HepG2 (cell line): ENCODE measurements around the gene NCOA3. TPM values are rescaled to one million over a fixed set of nuclear protein-coding genes. Genes with fewer than 3 reads are reported as not detected.

ENCODE experiments used
- ARID5B ChIP-seq: IDR thresholded peaks from 2 replicates; pipeline ENCODE4 v1.4.0; 2020; ENCODE audit warnings: mild to moderate bottlenecking, missing genetic modification reagents
- ASH2L ChIP-seq: fragments of 300-600, 200-600 bp; sonication (generic); IDR thresholded peaks from 2 replicates; pipeline ENCODE4 v1.7.0; 2017; ENCODE audit warnings: low read depth, mild to moderate bottlenecking, moderate library complexity, mixed read lengths, low read length; ENCODE audit not compliant: insufficient read length
- JUN ChIP-seq: sonication (generic); formaldehyde crosslinking; IDR thresholded peaks from 2 replicates; pipeline ENCODE4 v1.4.0; 2020; ENCODE audit warnings: mild to moderate bottlenecking, missing genetic modification reagents
- NCOA2 ChIP-seq: sonication (generic); formaldehyde crosslinking; IDR thresholded peaks from 2 replicates; pipeline ENCODE4 v1.8.0; 2022; ENCODE audit warnings: inconsistent platforms
- NR2F6 ChIP-seq, 2 experiments: IDR thresholded peaks; 2 replicates each; pipeline ENCODE4 v1.6.1; 2016; ENCODE audit warnings: antibody characterized with exemption in 1 of 2, mild to moderate bottlenecking in 1 of 2
- RARA ChIP-seq: IDR thresholded peaks from 2 replicates; pipeline ENCODE4 v1.6.1; 2016; ENCODE audit warnings: missing genetic modification reagents, missing compliant biosample characterization
- REPIN1 ChIP-seq: sonication (generic); formaldehyde crosslinking; IDR thresholded peaks from 2 replicates; pipeline ENCODE4 v1.8.0; 2022; ENCODE audit warnings: missing genetic modification reagents, low read depth, mild to moderate bottlenecking, borderline replicate concordance
- TP53 ChIP-seq: sonication (generic); formaldehyde crosslinking; conservative IDR thresholded peaks from 2 replicates; pipeline ENCODE4 v1.4.0; 2020; ENCODE audit warnings: missing genetic modification reagents
- ZBTB10 ChIP-seq: sonication (generic); formaldehyde crosslinking; IDR thresholded peaks from 2 replicates; pipeline ENCODE4 v1.4.0; 2020; ENCODE audit warnings: missing genetic modification reagents, borderline replicate concordance
- ZFP62 ChIP-seq: sonication (generic); formaldehyde crosslinking; IDR thresholded peaks from 2 replicates; pipeline ENCODE4 v1.4.0; 2020; ENCODE audit warnings: missing genetic modification reagents
- ZFY ChIP-seq: sonication (generic); formaldehyde crosslinking; IDR thresholded peaks from 2 replicates; pipeline ENCODE4 v1.4.0; 2020; ENCODE audit warnings: missing genetic modification reagents
- ZNF225 ChIP-seq: sonication (generic); formaldehyde crosslinking; IDR thresholded peaks from 2 replicates; pipeline ENCODE4 v1.4.0; 2020; ENCODE audit warnings: mild to moderate bottlenecking, missing genetic modification reagents
- ZNF496 ChIP-seq: sonication (generic); formaldehyde crosslinking; IDR thresholded peaks from 2 replicates; pipeline ENCODE4 v1.8.1; 2023; ENCODE audit warnings: mild to moderate bottlenecking, moderate library complexity, missing genetic modification reagents; ENCODE audit not compliant: insufficient replicate concordance
- ZNF503 ChIP-seq: sonication (generic); formaldehyde crosslinking; IDR thresholded peaks from 2 replicates; pipeline ENCODE4 v1.4.0; 2020; ENCODE audit warnings: missing genetic modification reagents
- ZNF530 ChIP-seq: sonication (generic); formaldehyde crosslinking; IDR thresholded peaks from 2 replicates; pipeline ENCODE4 v1.5.0; 2020; ENCODE audit warnings: low read depth, mild to moderate bottlenecking, missing genetic modification reagents
- ZNF614 ChIP-seq: IDR thresholded peaks from 2 replicates; pipeline ENCODE4 v1.6.1; 2018; ENCODE audit warnings: missing biosample characterization, missing genetic modification reagents, inconsistent platforms, borderline replicate concordance
- ZNF674 ChIP-seq: sonication (generic); formaldehyde crosslinking; IDR thresholded peaks from 2 replicates; pipeline ENCODE4 v1.5.0; 2020; ENCODE audit warnings: low read depth, mild to moderate bottlenecking, missing genetic modification reagents
- ZNF747 ChIP-seq: sonication (generic); formaldehyde crosslinking; IDR thresholded peaks from 2 replicates; pipeline ENCODE4 v1.8.1; 2023; ENCODE audit warnings: missing genetic modification reagents, mild to moderate bottlenecking, borderline replicate concordance
- ZNF766 ChIP-seq: sonication (generic); formaldehyde crosslinking; IDR thresholded peaks from 2 replicates; pipeline ENCODE4 v1.5.0; 2020; ENCODE audit warnings: missing genetic modification reagents, borderline replicate concordance
- ZNF790 ChIP-seq: sonication (generic); formaldehyde crosslinking; IDR thresholded peaks from 2 replicates; pipeline ENCODE4 v1.8.0; 2022; ENCODE audit warnings: missing genetic modification reagents, mild to moderate bottlenecking, borderline replicate concordance
- polyA plus RNA-seq, 8 experiments: library from polyadenylated mRNA; depleted of rRNA in 3 of 8; stranded (reverse) in 7 of 8; unstranded in 1 of 8; fragments of >200 nt; fragmentation: Illumina TruSeq in 4 of 8; extraction: Trizol in 4 of 8; gene quantifications; 2 replicates each; pipeline versions ENCODE4 v1.2.1 to v1.2.3, GENCODE V29; 2011 to 2016; ENCODE audit warnings: low read depth in 4 of 8, missing spikeins in 1 of 8, mixed read lengths in 1 of 8; ENCODE audit not compliant: insufficient read depth in 1 of 8
- total RNA-seq, 5 experiments: library from RNA; depleted of rRNA; stranded (reverse); fragments of >200 nt; fragmentation: Illumina TruSeq; extraction: Trizol; gene quantifications; 2 replicates each; pipeline ENCODE4 v1.2.3, GENCODE V29; 2016; ENCODE audit warnings: low read depth in 1 of 5

Gene NCOA3
- total and polyA plus RNA-seq, 2 of the 13 experiments (the other 11 are each of a cell fraction or from before 2014, with no cell fraction given), result 35.0 to 56.8 TPM

GRCh38 chr20:47453167-47453782 is 48.4 kb upstream of the NCOA3 start (continued):
- TF ChIP-seq ZNF614 (CRISPR knock-in tag) (0 out of 2 replicates have a peak, but pooled peaks have one; percentile 41), ZNF496 (CRISPR knock-in tag) (no peak), ZNF225 (CRISPR knock-in tag) (no peak), ZNF747 (CRISPR knock-in tag) (0 out of 2 replicates have a peak, but pooled peaks have one; percentile 27), ZNF766 (CRISPR knock-in tag) (peak; percentile 21; the same call in 1 of the 2 replicates), RARA (CRISPR knock-in tag) (peak; percentile 77), REPIN1 (no peak), TP53 (CRISPR knock-in tag) (no peak), JUN (peak; percentile 46; the same call in 1 of the 2 replicates), ZFP62 (CRISPR knock-in tag) (no peak), ZFY (CRISPR knock-in tag) (0 out of 2 replicates have a peak, but pooled peaks have one; percentile 13), NR2F6 (IDR thresholded peaks at IDR 0.05) (no peak; the same call in 1 of the 2 replicates), NR2F6 (CRISPR knock-in tag; IDR thresholded peaks at IDR 0.05) (no peak), ZNF503 (CRISPR knock-in tag) (peak; percentile 46; the same call in 1 of the 2 replicates), ZNF530 (CRISPR knock-in tag) (no peak), NCOA2 (peak; percentile 58; the same call in 1 of the 2 replicates), ZNF790 (no peak), ZBTB10 (CRISPR knock-in tag) (peak; percentile 40; the same call in 1 of the 2 replicates), ZNF674 (CRISPR knock-in tag) (no peak), ARID5B (CRISPR knock-in tag) (peak; percentile 85), ASH2L (peak; percentile 20)
